HCT116 (cell line): ENCODE data around the gene RPUSD2. TPM values are rescaled to one million over a fixed set of nuclear protein-coding genes. Genes with fewer than 3 reads are reported as not detected.

ENCODE experiments used
- ATAC-seq: fragments of 200-7000 bp; cut with Tn5 transposase; 2 replicates; pipeline ENCODE4 v1.9.1; 2020; ENCODE audit warnings: mild to moderate bottlenecking, moderate library complexity
- BruUV-seq: library from RNA; stranded (reverse); fragments of 400-500 nt; replicated peaks from 2 replicates; lab custom pipeline; 2021; lab: Mats Ljungman, UMichigan
- CTCF ChIA-PET: fragments of 300-600 bp; sonication (Branson Sonifier 250); formaldehyde crosslinking; loops from one replicate; lab custom pipeline; 2021; ENCODE audit warnings: antibody characterized with exemption; lab: Charles Lee
- POLR2A ChIA-PET: fragments of 300-600, 350-600 bp; sonication (Branson Sonifier 250); formaldehyde crosslinking; loops from one replicate; lab custom pipeline; 2021; ENCODE audit warnings: antibody characterized with exemption; lab: Charles Lee
- RAD21 ChIA-PET, 2 experiments: fragments of 300-600 bp; sonication (Branson Sonifier 250); formaldehyde crosslinking; loops; one replicate each; lab custom pipeline; 2023; ENCODE audit warnings: low total read pairs in 2 of 2; ENCODE audit not compliant: uncharacterized antibody in 2 of 2, unreplicated experiment in 2 of 2, low non-redundant PET in 1 of 2; lab: Charles Lee
- DNase-seq: peaks from one replicate; pipeline ENCODE4 v3.0.0-alpha.2; 2010; ENCODE audit warnings: low read depth, low spot score
- H2AFZ ChIP-seq: fragments of 200-600 bp; shearing (Covaris generic), sonication (generic); 2 replicates; pipeline ENCODE4 v1.6.1; 2017; ENCODE audit warnings: low read depth, mixed run types, mixed read lengths, antibody characterized with exemption, low read length; ENCODE audit not compliant: poor library complexity, severe bottlenecking
- H3K27ac ChIP-seq: 2 replicates; pipeline ENCODE4 v1.5.1; 2012; ENCODE audit warnings: low read depth, low read length
- H3K27me3 ChIP-seq: fragments of 200-600 bp; sonication (generic); 2 replicates; pipeline ENCODE4 v1.6.1; 2016; ENCODE audit warnings: mixed run types, low read length, mixed read lengths; ENCODE audit not compliant: insufficient read depth
- H3K36me3 ChIP-seq, 2 experiments: fragments of 200-500 bp in 1 of 2; fragments of 200-600 bp in 1 of 2; sonication (Bioruptor generic) in 1 of 2; sonication (generic) in 1 of 2; 2 replicates each; pipeline versions ENCODE4 v1.5.1 to v1.6.1; 2014 to 2016; ENCODE audit warnings: low read length in 2 of 2, inconsistent platforms in 1 of 2, mixed read lengths in 1 of 2, mixed run types in 1 of 2; ENCODE audit not compliant: insufficient read depth in 2 of 2, control insufficient read depth in 1 of 2
- H3K4me1 ChIP-seq, 2 experiments: fragments of 200-600 bp in 1 of 2; sonication (generic) in 1 of 2; 2 replicates each; pipeline versions ENCODE4 v1.5.1 to v1.6.1; 2012 to 2017; ENCODE audit warnings: low read length in 2 of 2, inconsistent platforms in 1 of 2, mild to moderate bottlenecking in 1 of 2, mixed read lengths in 1 of 2, mixed run types in 1 of 2, moderate library complexity in 1 of 2; ENCODE audit not compliant: insufficient read depth in 2 of 2, control insufficient read depth in 1 of 2
- H3K4me2 ChIP-seq: fragments of 200-600 bp; sonication (generic); 2 replicates; pipeline ENCODE4 v1.6.1; 2017; ENCODE audit warnings: mixed run types, low read length, mixed read lengths
- H3K4me3 ChIP-seq, 2 experiments: fragments of 200-600 bp in 1 of 2; sonication (generic) in 1 of 2; replicated peaks in 1 of 2; 2 replicates each; pipeline ENCODE4 v1.5.1; 2011 to 2016; ENCODE audit warnings: low read length in 2 of 2, control low read depth in 1 of 2, low read depth in 1 of 2, mild to moderate bottlenecking in 1 of 2, mixed read lengths in 1 of 2, mixed run types in 1 of 2
- H3K79me2 ChIP-seq: fragments of 200-600 bp; sonication (generic); 2 replicates; pipeline ENCODE4 v1.6.1; 2017; ENCODE audit warnings: mild to moderate bottlenecking, mixed run types, low read length, moderate library complexity, mixed read lengths; ENCODE audit not compliant: insufficient read depth
- H3K9ac ChIP-seq: fragments of 200-600 bp; sonication (generic); 2 replicates; pipeline ENCODE4 v1.6.1; 2016; ENCODE audit warnings: low read length, mixed read lengths
- H3K9me2 ChIP-seq: fragments of 200-600 bp; sonication (generic), shearing (Covaris generic); 2 replicates; pipeline ENCODE4 v1.6.1; 2017; ENCODE audit warnings: mixed run types, mild to moderate bottlenecking, moderate library complexity; ENCODE audit not compliant: insufficient read depth
- H3K9me3 ChIP-seq, 2 experiments: fragments of 200-500 bp in 1 of 2; fragments of 200-600 bp in 1 of 2; sonication (Bioruptor generic) in 1 of 2; sonication (generic) in 1 of 2; 2 replicates each; pipeline ENCODE4 v1.6.1; 2014 to 2017; ENCODE audit warnings: low read length in 2 of 2, mixed read lengths in 2 of 2, inconsistent platforms in 1 of 2, low read depth in 1 of 2, mild to moderate bottlenecking in 1 of 2, mixed run types in 1 of 2, moderate library complexity in 1 of 2; ENCODE audit not compliant: control insufficient read depth in 1 of 2, insufficient read depth in 1 of 2
- H4K20me1 ChIP-seq: fragments of 200-600 bp; sonication (generic), shearing (Covaris generic); 2 replicates; pipeline ENCODE4 v1.6.1; 2017; ENCODE audit warnings: mixed run types, mild to moderate bottlenecking, moderate library complexity; ENCODE audit not compliant: insufficient read depth
- ATF3 ChIP-seq: IDR thresholded peaks from 2 replicates; pipeline ENCODE4 v1.6.1; 2012
- CBX3 ChIP-seq: IDR thresholded peaks from 2 replicates; pipeline ENCODE4 v1.6.1; 2012; ENCODE audit warnings: low read depth
- CEBPB ChIP-seq: IDR thresholded peaks from 2 replicates; pipeline ENCODE4 v1.6.1; 2012; ENCODE audit warnings: low read depth
- ELF1 ChIP-seq: IDR thresholded peaks from 2 replicates; pipeline ENCODE4 v1.6.1; 2012; ENCODE audit warnings: low read depth, borderline replicate concordance
- EZH2 ChIP-seq: fragments of 200-600 bp; sonication (generic); IDR thresholded peaks from 2 replicates; pipeline ENCODE4 v1.6.1; 2017; ENCODE audit warnings: antibody characterized with exemption, mixed run types
- EZH2phosphoT487 ChIP-seq: fragments of 200-600 bp; IDR thresholded peaks from 2 replicates; pipeline ENCODE4 v1.6.1; 2018; ENCODE audit warnings: antibody characterized with exemption, borderline replicate concordance
- FOSL1 ChIP-seq: IDR thresholded peaks from 2 replicates; pipeline ENCODE4 v1.6.1; 2012; ENCODE audit warnings: low read depth
- JUND ChIP-seq: IDR thresholded peaks from 2 replicates; pipeline ENCODE4 v1.6.1; 2012
- RAD21 ChIP-seq: IDR thresholded peaks from 2 replicates; pipeline ENCODE4 v1.6.1; 2012; ENCODE audit warnings: low read depth, mild to moderate bottlenecking
- REST ChIP-seq: IDR thresholded peaks from 2 replicates; pipeline ENCODE4 v1.6.1; 2012; ENCODE audit warnings: low read depth
- SIN3A ChIP-seq: IDR thresholded peaks from 2 replicates; pipeline ENCODE4 v1.6.1; 2012; ENCODE audit warnings: low read depth
- SP1 ChIP-seq: IDR thresholded peaks from 2 replicates; pipeline ENCODE4 v1.6.1; 2012; ENCODE audit warnings: low read depth
- SRF ChIP-seq: IDR thresholded peaks from 2 replicates; pipeline ENCODE4 v1.6.1; 2012; ENCODE audit warnings: low read depth
- TCF7L2 ChIP-seq: IDR thresholded peaks from 2 replicates; pipeline ENCODE4 v1.7.0; 2011; ENCODE audit warnings: borderline replicate concordance, inconsistent platforms; ENCODE audit not compliant: insufficient read depth, insufficient read length; ENCODE audit errors: extremely low read depth
- YY1 ChIP-seq: IDR thresholded peaks from 2 replicates; pipeline ENCODE4 v1.6.1; 2011; ENCODE audit warnings: low read length, low read depth, moderate library complexity, mild to moderate bottlenecking; ENCODE audit not compliant: insufficient replicate concordance; ENCODE audit errors: extremely low read depth
- ZFX ChIP-seq: fragments of 450-650 bp; IDR thresholded peaks from 2 replicates; pipeline ENCODE4 v1.6.1; 2017
- ZNF274 ChIP-seq: fragments of 200-500 bp; sonication (Bioruptor generic); IDR thresholded peaks from 2 replicates; pipeline ENCODE4 v1.6.1; 2014; ENCODE audit warnings: mild to moderate bottlenecking, low read depth, low read length, inconsistent platforms
- intact Hi-C: fragments of 100-400 bp; cut with micrococcal nuclease; formaldehyde crosslinking; loops from 2 replicates; pipeline ENCODE4 v1.10.0; 2022
- total RNA-seq: library from RNA; stranded (reverse); gene quantifications from one replicate; pipeline ENCODE4 v1.2.1, GENCODE V29; 2021; ENCODE audit not compliant: unreplicated experiment

Gene RPUSD2
- total RNA-seq, 1 experiment from 2014 or later = 22.5 TPM

GRCh38 chr15:40591389-40591788 is 22.3 kb downstream of the RPUSD2 start:
- DNase-seq (no peak), ATAC-seq (no peak)
- no TSS peak for BruUV-seq
- H4K20me1 ChIP-seq = no peaks in the 10 kb centered on the region
- no peak overlapping the region for H3K9ac ChIP-seq
- H2AFZ ChIP-seq = peak overlapping the region; percentile 41
- H3K9me2 ChIP-seq = no peaks in the 10 kb centered on the region
- no peak overlapping the region for H3K27ac ChIP-seq
- no peak overlapping the region for H3K4me2 ChIP-seq
- no peaks in the 10 kb centered on the region for H3K9me3 ChIP-seq
- H3K4me3 ChIP-seq = no peak overlapping the region
- no peak for TF ChIP-seq TCF7L2
- no peak for TF ChIP-seq RAD21
- TF ChIP-seq REST = no peak
- TF ChIP-seq JUND = no peak
- TF ChIP-seq, all 23 proteins: peak for 0
- ChIA-PET CTCF (no interaction called here), POLR2A (interaction anchor here (0.7 kb wide), 1 partner anchor 103 kb away, joined by 3 read pairs; no protein-coding TSS in a partner anchor), RAD21 (no interaction called here)
- intact Hi-C loops = loop anchor here (5.0 to 10.0 kb wide), 2 partner anchors 193 to 301 kb away; partner anchors contain the start of gene VPS18
- Histone ChIP-seq H3K36me3 (no peaks in the 10 kb centered on the region), H3K27me3 (no peaks in the 10 kb centered on the region), H3K4me1 (peaks cover 0 to 20% of the 10 kb centered on the region in 2 experiments; a peak in 2 of 4 replicates), H3K79me2 (peaks cover 19% of the 10 kb centered on the region)

DNA sequence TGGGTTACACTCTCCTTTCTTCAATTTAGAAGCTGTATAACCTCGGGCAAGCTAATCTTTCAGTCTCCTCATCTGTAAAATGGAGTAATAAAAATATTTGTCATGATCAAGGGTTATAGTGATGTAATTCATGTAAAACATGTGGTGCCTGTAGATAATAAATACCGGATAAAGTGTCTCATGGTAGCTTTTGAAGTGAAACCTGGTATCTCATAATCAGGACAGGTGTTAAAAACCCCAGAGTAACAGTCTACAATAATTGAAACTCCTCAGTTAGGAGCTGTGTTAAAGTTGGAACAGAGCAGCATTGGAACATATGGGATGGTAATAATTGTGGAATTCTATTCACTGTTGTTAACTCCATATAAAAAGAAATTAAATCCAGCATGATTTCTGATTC is 24.1 kb downstream of the RPUSD2 start:
- Histone ChIP-seq H3K9ac (no peak overlapping the region), H2AFZ (peak overlapping the region; percentile 87), H3K27me3 (no peaks in the 10 kb centered on the region), H3K4me2 (no peak overlapping the region), H3K9me3 (no peaks in the 10 kb centered on the region), H3K27ac (no peak overlapping the region), H3K4me3 (no peak overlapping the region), H3K9me2 (no peaks in the 10 kb centered on the region), H3K36me3 (no peaks in the 10 kb centered on the region), H3K79me2 (peaks cover 37% of the 10 kb centered on the region), H4K20me1 (no peaks in the 10 kb centered on the region), H3K4me1 (peaks cover 0 to 24% of the 10 kb centered on the region in 2 experiments; a peak in 2 of 4 replicates)
- BruUV-seq = no TSS peak
- DNase-seq (no peak), ATAC-seq (no peak)
- intact Hi-C loops = loop anchor here (5.0 to 10.0 kb wide), 2 partner anchors 192 to 299 kb away; partner anchors contain the start of gene VPS18
- POLR2A ChIA-PET = interaction anchor here (0.8 kb wide), 1 partner anchor 10 kb away, joined by 3 read pairs; no protein-coding TSS in a partner anchor
- RAD21 ChIA-PET = no interaction called here
- TF ChIP-seq EZH2phosphoT487 = no peak
- TF ChIP-seq CBX3 = no peak
- TF ChIP-seq ATF3 = no peak
- no peak for TF ChIP-seq TCF7L2
- TF ChIP-seq ZFX = no peak
- TF ChIP-seq YY1 = no peak
- TF ChIP-seq SP1 = no peak
- TF ChIP-seq CEBPB = no peak
- no peak for TF ChIP-seq FOSL1
- TF ChIP-seq ELF1 = no peak
- no peak for TF ChIP-seq EZH2
- no peak for TF ChIP-seq SRF
- no peak; the same call in 1 of the 2 replicates for TF ChIP-seq SIN3A
- no peak for TF ChIP-seq ZNF274
- TF ChIP-seq JUND = no peak
- CTCF ChIA-PET = interaction anchor here (1.3 to 1.4 kb wide), 2 partner anchors 9 to 189 kb away, joined by 3 to 4 read pairs; no protein-coding TSS in a partner anchor
